ENCODE results near the gene LAX1.

Gene LAX1

GRCh38 chr1:203818399-203818798 lies 53.4 kb downstream of the LAX1 start:
- DNase-seq, result no peak

DNA sequence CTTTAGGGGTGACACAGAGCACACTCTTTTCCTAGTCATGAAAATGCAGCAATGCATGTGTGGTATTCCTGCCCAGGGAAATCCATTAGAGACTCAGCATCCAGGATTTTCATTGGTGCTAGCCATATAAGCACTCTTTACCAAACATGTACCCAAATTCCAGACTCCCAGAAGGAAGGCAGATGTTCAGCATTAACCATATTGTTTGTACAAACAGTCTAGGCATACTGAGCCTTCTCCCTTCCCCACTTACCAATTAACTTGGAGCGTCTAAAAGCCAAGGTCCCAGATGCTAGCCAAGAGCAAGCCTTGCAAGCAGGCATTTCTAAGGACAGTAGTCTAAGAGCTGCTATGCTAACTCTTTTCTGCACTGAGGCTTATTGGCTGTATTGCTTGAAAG lies 58.3 kb downstream of the LAX1 start:
- DNase-seq, result no peak

Data from CD4-positive, alpha-beta T cell treated with Interferon alpha-2 for 1 hour (primary cell).